ENCODE measurements around the gene GPS1. TPM values are rescaled to one million over a fixed set of nuclear protein-coding genes. Genes with fewer than 3 reads are reported as not detected.

Gene GPS1
- total RNA-seq, 1 donor from 2014 or later, result 80.3 TPM

DNA sequence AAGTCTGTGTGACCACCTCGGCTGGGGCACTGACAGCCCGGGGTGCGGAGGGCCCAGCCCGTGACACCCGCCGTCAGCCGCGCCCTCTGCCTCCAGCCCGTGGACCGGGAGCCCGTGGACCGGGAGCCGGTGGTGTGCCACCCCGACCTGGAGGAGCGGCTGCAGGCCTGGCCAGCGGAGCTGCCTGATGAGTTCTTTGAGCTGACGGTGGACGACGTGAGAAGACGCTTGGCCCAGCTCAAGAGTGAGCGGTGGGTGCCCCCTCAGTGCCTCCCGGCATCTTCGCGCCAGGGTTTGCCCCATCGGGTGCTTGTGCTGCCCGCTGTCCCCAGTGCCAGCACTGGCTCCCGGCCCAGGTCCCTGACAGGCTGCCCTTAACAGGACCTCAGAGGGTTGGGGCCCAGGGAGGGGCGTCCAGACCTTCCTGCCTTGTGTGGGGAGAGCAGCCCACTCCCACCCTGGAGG is 42.7 kb upstream of the GPS1 start:
- no peak for TF ChIP-seq POLR2A (IDR thresholded peaks at IDR 0.05)
- TF ChIP-seq, protein P1, sequence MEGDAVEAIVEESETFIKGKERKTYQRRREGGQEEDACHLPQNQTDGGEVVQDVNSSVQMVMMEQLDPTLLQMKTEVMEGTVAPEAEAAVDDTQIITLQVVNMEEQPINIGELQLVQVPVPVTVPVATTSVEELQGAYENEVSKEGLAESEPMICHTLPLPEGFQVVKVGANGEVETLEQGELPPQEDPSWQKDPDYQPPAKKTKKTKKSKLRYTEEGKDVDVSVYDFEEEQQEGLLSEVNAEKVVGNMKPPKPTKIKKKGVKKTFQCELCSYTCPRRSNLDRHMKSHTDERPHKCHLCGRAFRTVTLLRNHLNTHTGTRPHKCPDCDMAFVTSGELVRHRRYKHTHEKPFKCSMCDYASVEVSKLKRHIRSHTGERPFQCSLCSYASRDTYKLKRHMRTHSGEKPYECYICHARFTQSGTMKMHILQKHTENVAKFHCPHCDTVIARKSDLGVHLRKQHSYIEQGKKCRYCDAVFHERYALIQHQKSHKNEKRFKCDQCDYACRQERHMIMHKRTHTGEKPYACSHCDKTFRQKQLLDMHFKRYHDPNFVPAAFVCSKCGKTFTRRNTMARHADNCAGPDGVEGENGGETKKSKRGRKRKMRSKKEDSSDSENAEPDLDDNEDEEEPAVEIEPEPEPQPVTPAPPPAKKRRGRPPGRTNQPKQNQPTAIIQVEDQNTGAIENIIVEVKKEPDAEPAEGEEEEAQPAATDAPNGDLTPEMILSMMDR (IDR thresholded peaks at IDR 0.05), result no peak
- TF ChIP-seq POLR2AphosphoS5 (IDR thresholded peaks at IDR 0.05; ENCODE audit: insufficient read depth in 1 of 2, low read depth in 1 of 2), result no peak
- no peaks in the 10 kb centered on the region for H3K27me3 ChIP-seq
- intact Hi-C loops (cut with DNase I), result no loop called here
- H3K4me1 ChIP-seq, result peaks cover 55% of the 10 kb centered on the region
- no peaks in the 10 kb centered on the region for H3K36me3 ChIP-seq
- no peaks in the 10 kb centered on the region for H3K9me3 ChIP-seq
- no peak overlapping the region for H3K27ac ChIP-seq
- DNase-seq (ENCODE audit: extremely low spot score in 2 of 2), result no peak
- no peak overlapping the region for H3K4me3 ChIP-seq

DNA sequence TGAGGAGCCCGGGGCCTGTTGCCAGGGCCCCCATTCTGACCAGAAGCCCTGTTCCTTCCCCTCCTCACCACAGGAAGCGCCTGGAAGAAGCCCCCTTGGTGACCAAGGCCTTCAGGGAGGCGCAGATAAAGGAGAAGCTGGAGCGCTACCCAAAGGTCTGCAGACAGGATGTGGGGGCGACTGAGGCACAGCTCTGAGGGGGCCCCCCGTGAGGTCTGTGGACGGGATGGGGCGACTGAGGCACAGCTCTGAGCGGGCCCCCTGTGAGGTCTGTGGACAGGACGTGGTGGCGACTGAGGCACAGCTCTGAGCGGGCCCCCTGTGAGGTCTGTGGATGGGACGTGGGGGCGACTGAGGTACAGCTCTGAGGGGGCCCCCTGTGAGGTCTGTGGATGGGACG is 42.3 kb upstream of the GPS1 start:
- Histone ChIP-seq H3K27ac (no peak overlapping the region), H3K9me3 (no peaks in the 10 kb centered on the region), H3K4me1 (peaks cover 55% of the 10 kb centered on the region), H3K4me3 (no peak overlapping the region), H3K36me3 (no peaks in the 10 kb centered on the region), H3K27me3 (no peaks in the 10 kb centered on the region)
- no peak for DNase-seq (ENCODE audit: extremely low spot score in 2 of 2)
- intact Hi-C loops (cut with DNase I), result no loop called here
- no peak for TF ChIP-seq POLR2A (IDR thresholded peaks at IDR 0.05)
- no peak for TF ChIP-seq POLR2AphosphoS5 (IDR thresholded peaks at IDR 0.05; ENCODE audit: insufficient read depth in 1 of 2, low read depth in 1 of 2)
- TF ChIP-seq, protein P1 (IDR thresholded peaks at IDR 0.05), result no peak

DNA sequence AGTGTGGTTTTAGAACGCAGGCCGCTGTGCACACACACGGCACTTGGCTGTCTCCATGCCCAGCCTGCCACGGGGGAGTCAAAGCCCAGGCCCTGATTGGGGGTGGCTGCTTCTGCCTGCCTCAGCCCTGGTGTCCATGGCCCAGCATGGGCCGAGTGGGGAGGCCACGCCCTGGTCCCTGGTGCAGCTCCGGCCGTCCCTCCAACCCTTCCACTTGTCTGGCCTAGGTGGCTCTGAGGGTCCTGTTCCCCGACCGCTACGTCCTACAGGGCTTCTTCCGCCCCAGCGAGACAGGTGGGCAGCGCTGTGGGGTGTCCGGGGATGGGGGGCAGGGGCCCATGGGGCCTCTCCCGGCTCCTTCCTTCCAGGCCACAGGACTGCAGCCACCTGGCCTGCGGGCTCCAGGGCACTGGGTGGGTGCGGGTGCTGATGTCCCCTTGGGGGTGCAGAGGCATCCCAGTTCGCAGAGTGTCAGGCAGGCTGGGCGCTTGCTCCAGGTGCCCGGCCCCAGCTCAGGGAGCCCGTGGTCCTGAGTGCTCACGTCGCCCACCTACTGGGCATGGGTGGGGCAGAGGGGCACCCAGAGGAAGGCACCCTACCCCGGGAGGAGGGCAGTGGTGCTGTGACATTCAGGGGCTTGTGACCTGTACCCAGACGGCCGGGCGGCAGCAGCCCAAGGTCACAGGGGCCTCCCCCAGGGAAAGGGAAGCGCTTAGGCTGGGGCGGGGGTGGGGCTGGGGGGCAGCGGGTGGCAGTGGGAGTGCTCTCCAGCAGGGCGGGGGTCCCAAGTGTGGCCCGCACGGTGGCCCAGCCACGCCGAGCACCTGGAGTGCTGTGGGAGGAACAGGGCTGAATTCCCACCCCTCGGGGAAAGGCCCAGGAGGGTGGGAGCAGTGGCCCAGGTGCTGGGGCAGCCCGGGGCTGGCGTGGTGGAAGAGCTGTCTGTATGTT is 40.8 kb upstream of the GPS1 start:
- Histone ChIP-seq H3K36me3 (no peaks in the 10 kb centered on the region), H3K4me3 (no peak overlapping the region), H3K4me1 (peaks cover 49% of the 10 kb centered on the region), H3K27me3 (no peaks in the 10 kb centered on the region), H3K9me3 (no peaks in the 10 kb centered on the region), H3K27ac (no peak overlapping the region)
- no peak for TF ChIP-seq POLR2A (IDR thresholded peaks at IDR 0.05)
- TF ChIP-seq, protein P1 (IDR thresholded peaks at IDR 0.05), result no peak
- TF ChIP-seq POLR2AphosphoS5 (IDR thresholded peaks at IDR 0.05; ENCODE audit: insufficient read depth in 1 of 2, low read depth in 1 of 2), result no peak
- intact Hi-C loops (cut with DNase I), result loop anchor here (5.0 kb wide), 1 partner anchor 49 kb away; the partner anchor contains the start of gene NOTUM
- no peak for DNase-seq (ENCODE audit: extremely low spot score in 2 of 2)

DNA sequence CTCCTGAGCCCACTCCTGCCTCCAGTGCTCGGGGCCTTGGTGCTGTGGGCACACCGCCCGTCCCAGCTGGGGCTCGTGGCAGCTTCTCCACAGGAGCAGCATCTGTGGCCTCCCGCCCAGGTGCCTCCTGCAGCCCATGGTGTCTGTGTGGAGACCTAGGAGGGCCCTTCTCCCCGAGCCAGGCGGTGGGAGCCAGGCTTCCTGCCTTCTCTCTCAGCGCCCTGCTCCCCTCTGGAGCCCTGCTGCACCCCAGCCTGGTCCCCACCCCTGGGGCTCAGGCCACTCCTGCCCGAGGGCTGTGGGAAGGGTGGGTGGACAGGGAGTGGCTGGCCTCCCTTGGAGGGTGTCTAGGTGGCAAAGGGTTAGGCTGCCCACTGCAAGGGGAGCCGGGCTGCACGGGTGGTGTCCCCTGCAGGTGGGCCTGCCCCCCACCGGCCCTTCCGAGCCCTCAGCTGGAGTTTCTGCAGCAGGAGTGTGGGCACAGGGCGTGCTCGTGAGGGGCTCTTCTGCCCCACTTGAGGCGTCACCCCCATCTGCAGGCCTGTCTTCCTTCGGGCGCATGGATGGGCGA is 40.0 kb upstream of the GPS1 start:
- Histone ChIP-seq H3K36me3 (no peaks in the 10 kb centered on the region), H3K4me3 (no peak overlapping the region), H3K9me3 (no peaks in the 10 kb centered on the region), H3K27me3 (no peaks in the 10 kb centered on the region), H3K27ac (no peak overlapping the region), H3K4me1 (peaks cover 40% of the 10 kb centered on the region)
- intact Hi-C loops (cut with DNase I), result loop anchor here (5.0 kb wide), 1 partner anchor 49 kb away; the partner anchor contains the start of gene NOTUM
- DNase-seq (ENCODE audit: extremely low spot score in 2 of 2), result no peak
- TF ChIP-seq POLR2AphosphoS5 (IDR thresholded peaks at IDR 0.05; ENCODE audit: insufficient read depth in 1 of 2, low read depth in 1 of 2) (no peak), POLR2A (IDR thresholded peaks at IDR 0.05) (no peak)
- TF ChIP-seq, protein P1 (IDR thresholded peaks at IDR 0.05), result no peak

Measured in vagina (tissue), 2 donors.